Hepatocyte (in vitro differentiated cells): ENCODE data around the gene KRT3. TPM values are rescaled to one million over a fixed set of nuclear protein-coding genes. Genes with fewer than 3 reads are reported as not detected.

Experiments used
- DNase-seq: peaks from one replicate; pipeline ENCODE4 v3.0.0-alpha.2; 2016; ENCODE audit warnings: low spot score
- H2AFZ ChIP-seq: fragments of 200-600 bp; sonication (generic); 2 replicates; pipeline ENCODE4 v1.6.0; 2016; ENCODE audit warnings: antibody characterized with exemption, mild to moderate bottlenecking
- H3K27ac ChIP-seq: fragments of 200-600 bp; sonication (generic); 2 replicates; pipeline ENCODE4 v1.5.1; 2016; ENCODE audit warnings: mild to moderate bottlenecking
- H3K27me3 ChIP-seq: fragments of 200-600 bp; sonication (generic); 2 replicates; pipeline ENCODE4 v1.6.1; 2016
- H3K36me3 ChIP-seq: fragments of 200-600 bp; sonication (generic); replicated peaks from 2 replicates; pipeline ENCODE4 v1.5.1; 2016; ENCODE audit warnings: low read depth; ENCODE audit not compliant: insufficient read depth
- H3K4me1 ChIP-seq: fragments of 200-600 bp; sonication (generic); 2 replicates; pipeline ENCODE4 v1.5.1; 2016; ENCODE audit warnings: mild to moderate bottlenecking, moderate library complexity; ENCODE audit not compliant: insufficient read depth
- H3K4me2 ChIP-seq: fragments of 200-600 bp; sonication (generic); 2 replicates; pipeline ENCODE4 v1.6.0; 2016
- H3K4me3 ChIP-seq: fragments of 200-600 bp; sonication (generic); 2 replicates; pipeline ENCODE4 v1.5.1; 2016; ENCODE audit warnings: mild to moderate bottlenecking
- H3K79me2 ChIP-seq: fragments of 200-600 bp; sonication (generic); 2 replicates; pipeline ENCODE4 v1.6.0; 2017; ENCODE audit warnings: mild to moderate bottlenecking
- H3K9me2 ChIP-seq: fragments of 200-600 bp; sonication (generic); replicated peaks from 2 replicates; pipeline ENCODE4 v1.6.0; 2017; ENCODE audit warnings: mild to moderate bottlenecking; ENCODE audit not compliant: insufficient read depth
- H3K9me3 ChIP-seq: fragments of 200-600 bp; sonication (generic); 2 replicates; pipeline ENCODE4 v1.5.1; 2016; ENCODE audit warnings: low read depth, mild to moderate bottlenecking
- H4K20me1 ChIP-seq: fragments of 200-600 bp; sonication (generic); 2 replicates; pipeline ENCODE4 v1.6.0; 2016; ENCODE audit warnings: mild to moderate bottlenecking; ENCODE audit not compliant: insufficient read depth, poor library complexity, severe bottlenecking
- EZH2 ChIP-seq: fragments of 200-600 bp; sonication (generic); IDR thresholded peaks from 2 replicates; pipeline ENCODE4 v1.6.1; 2016; ENCODE audit warnings: antibody characterized with exemption, mild to moderate bottlenecking, borderline replicate concordance
- EZH2phosphoT487 ChIP-seq: fragments of 200-600 bp; sonication (generic); IDR thresholded peaks from one replicate; pipeline ENCODE4 v1.6.1; 2018; ENCODE audit warnings: antibody characterized with exemption, mild to moderate bottlenecking, low read depth, moderate library complexity; ENCODE audit not compliant: unreplicated experiment, severe bottlenecking
- WGBS: methylation state at CpG from one replicate; pipeline ENCODE4 v1.1.6; 2016; ENCODE audit warnings: low lambda C conversion rate; ENCODE audit errors: missing lambda C conversion rate; 5-methylcytosine and 5-hydroxymethylcytosine counted together
- polyA plus RNA-seq: library from polyadenylated mRNA; unstranded; fragments of >200 nt; fragmentation: Nextera tagmentation; extraction: Ambion mirVana; gene quantifications from 2 replicates; pipeline ENCODE4 v1.2.1, GENCODE V29; 2016
- total RNA-seq: library from RNA; depleted of rRNA; stranded (reverse); fragments of >200 nt; gene quantifications from 2 replicates; pipeline ENCODE4 v1.2.3, GENCODE V29; 2014
- TF ChIP-seq, protein P1 (sequence below): fragments of 200-600 bp; sonication (generic); IDR thresholded peaks from 2 replicates; pipeline ENCODE4 v1.5.1; 2016; ENCODE audit warnings: antibody characterized with exemption, mild to moderate bottlenecking; ENCODE audit not compliant: poor library complexity

Gene KRT3
- total and polyA plus RNA-seq, 2 experiments from 2014 or later, result not detected

GRCh38 chr12:52779914-52780313, 16.0 kb downstream of the KRT3 start:
- WGBS, result 97% methylated on average over 6 of the region's 6 CpGs
- Histone ChIP-seq H3K27me3 (peaks cover 16% of the 10 kb centered on the region), H3K36me3 (no peaks in the 10 kb centered on the region), H3K79me2 (no peaks in the 10 kb centered on the region), H3K4me2 (no peak overlapping the region), H3K27ac (no peak overlapping the region), H4K20me1 (no peaks in the 10 kb centered on the region), H3K9me3 (no peaks in the 10 kb centered on the region), H3K9me2 (no peaks in the 10 kb centered on the region), H3K4me3 (no peak overlapping the region), H3K4me1 (no peaks in the 10 kb centered on the region), H2AFZ (no peak overlapping the region)
- TF ChIP-seq EZH2, result no peak
- TF ChIP-seq, protein P1, sequence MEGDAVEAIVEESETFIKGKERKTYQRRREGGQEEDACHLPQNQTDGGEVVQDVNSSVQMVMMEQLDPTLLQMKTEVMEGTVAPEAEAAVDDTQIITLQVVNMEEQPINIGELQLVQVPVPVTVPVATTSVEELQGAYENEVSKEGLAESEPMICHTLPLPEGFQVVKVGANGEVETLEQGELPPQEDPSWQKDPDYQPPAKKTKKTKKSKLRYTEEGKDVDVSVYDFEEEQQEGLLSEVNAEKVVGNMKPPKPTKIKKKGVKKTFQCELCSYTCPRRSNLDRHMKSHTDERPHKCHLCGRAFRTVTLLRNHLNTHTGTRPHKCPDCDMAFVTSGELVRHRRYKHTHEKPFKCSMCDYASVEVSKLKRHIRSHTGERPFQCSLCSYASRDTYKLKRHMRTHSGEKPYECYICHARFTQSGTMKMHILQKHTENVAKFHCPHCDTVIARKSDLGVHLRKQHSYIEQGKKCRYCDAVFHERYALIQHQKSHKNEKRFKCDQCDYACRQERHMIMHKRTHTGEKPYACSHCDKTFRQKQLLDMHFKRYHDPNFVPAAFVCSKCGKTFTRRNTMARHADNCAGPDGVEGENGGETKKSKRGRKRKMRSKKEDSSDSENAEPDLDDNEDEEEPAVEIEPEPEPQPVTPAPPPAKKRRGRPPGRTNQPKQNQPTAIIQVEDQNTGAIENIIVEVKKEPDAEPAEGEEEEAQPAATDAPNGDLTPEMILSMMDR, result no peak
- TF ChIP-seq EZH2phosphoT487, result no peak
- DNase-seq, result no peak

DNA sequence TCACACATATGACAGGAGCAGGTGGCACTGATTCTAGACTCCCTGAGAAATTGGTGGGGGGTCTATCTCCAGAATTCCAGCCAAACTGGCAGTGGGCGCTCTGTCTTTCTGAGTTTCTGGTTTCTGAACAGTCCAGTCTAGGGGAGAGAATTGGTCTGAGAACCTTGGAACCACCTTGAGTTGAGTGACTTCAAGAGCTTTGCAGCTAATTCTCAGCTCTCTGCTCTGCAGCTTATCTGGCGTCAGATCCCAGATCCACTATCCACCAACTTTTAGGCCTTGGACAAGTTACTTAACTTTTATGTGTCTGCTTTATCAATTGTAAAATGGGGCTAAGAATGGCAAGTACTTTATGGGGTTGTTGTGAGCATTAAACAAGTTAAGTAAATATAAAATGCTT, 17.1 kb downstream of the KRT3 start:
- WGBS, result 93% methylated on average over 2 of the region's 2 CpGs
- no peak for TF ChIP-seq EZH2
- DNase-seq, result no peak

GRCh38 chr12:52777566-52777965, 18.4 kb downstream of the KRT3 start:
- Histone ChIP-seq H3K4me2 (no peak overlapping the region), H3K9me2 (no peaks in the 10 kb centered on the region), H4K20me1 (no peaks in the 10 kb centered on the region), H2AFZ (no peak overlapping the region), H3K27ac (no peak overlapping the region), H3K4me1 (no peaks in the 10 kb centered on the region), H3K36me3 (no peaks in the 10 kb centered on the region), H3K9me3 (no peaks in the 10 kb centered on the region), H3K79me2 (no peaks in the 10 kb centered on the region), H3K4me3 (no peak overlapping the region), H3K27me3 (peaks cover 26% of the 10 kb centered on the region)
- WGBS, result 96% methylated on average over 4 of the region's 4 CpGs
- no peak for DNase-seq
- TF ChIP-seq EZH2phosphoT487 (no peak), EZH2 (no peak)
- TF ChIP-seq, protein P1, result no peak

More for the DNA sequence above, 17.1 kb downstream of the KRT3 start:
- Histone ChIP-seq H3K36me3 (no peaks in the 10 kb centered on the region), H3K4me3 (no peak overlapping the region), H3K4me2 (no peak overlapping the region), H3K27me3 (peaks cover 16% of the 10 kb centered on the region), H3K4me1 (no peaks in the 10 kb centered on the region), H3K9me2 (no peaks in the 10 kb centered on the region), H3K79me2 (no peaks in the 10 kb centered on the region), H2AFZ (no peak overlapping the region), H4K20me1 (no peaks in the 10 kb centered on the region), H3K9me3 (no peaks in the 10 kb centered on the region), H3K27ac (no peak overlapping the region)

- no peak within 1 kb of the TSS for H3K4me2 ChIP-seq
- 95% methylated on average over 8 of the region's 8 CpGs for WGBS
- no peaks in the 10 kb centered on the region for H3K4me1 ChIP-seq
- no peak within 1 kb of the TSS for H3K4me3 ChIP-seq
- no peaks in the 10 kb centered on the region for H3K9me2 ChIP-seq
- no peaks in the 10 kb centered on the region for H4K20me1 ChIP-seq
- TF ChIP-seq EZH2 (no peak), EZH2phosphoT487 (no peak)
- TF ChIP-seq, protein P1, result no peak
- H2AFZ ChIP-seq, result no peak within 1 kb of the TSS
- H3K36me3 ChIP-seq, result no peaks in the 10 kb centered on the region
- DNase-seq, result no peak
- no peak within 1 kb of the TSS for H3K27ac ChIP-seq
- H3K79me2 ChIP-seq, result no peaks in the 10 kb centered on the region
- no peaks in the 10 kb centered on the region for H3K9me3 ChIP-seq
- peaks cover 20% of the 10 kb centered on the region for H3K27me3 ChIP-seq
These were observed 19.0 kb downstream of the KRT3 start, which contains the start of gene KRT76 for GRCh38 chr12:52776913-52777395. Gene KRT76 (minus strand): TSS chr12:52777345. CDS start chr12:52777291, 54 bp downstream.
